T-helper 1 cell treated with Interleukin-12 subunit alpha and Interleukin-12 subunit beta and Interleukin-4 antibody, amounts not matched to agents 30 μg/mL and 1 μg/mL, for 36 hours (primary cell): ENCODE results near the gene SNIP1.
A peak's percentile ranks its signal among the peaks of the same experiment; 100 is the strongest.
"Not testable (repeated sequence)": the region's sequence is repeated elsewhere in the genome, so short reads cannot be mapped to it uniquely, and the experiment has no call there.

Source experiments
- H3K27ac Mint-ChIP-seq: one replicate; pipeline ENCODE4 v1.8.0; 2021; ENCODE audit warnings: mild to moderate bottlenecking, mixed read lengths
- H3K27me3 Mint-ChIP-seq: one replicate; pipeline ENCODE4 v1.8.0; 2021; ENCODE audit warnings: low read depth, mixed read lengths
- H3K36me3 Mint-ChIP-seq: one replicate; pipeline ENCODE4 v1.8.0; 2021; ENCODE audit warnings: low read depth, mixed read lengths
- H3K4me1 Mint-ChIP-seq: one replicate; pipeline ENCODE4 v1.8.0; 2021; ENCODE audit warnings: low read depth, mixed read lengths
- H3K4me3 Mint-ChIP-seq: one replicate; pipeline ENCODE4 v1.8.0; 2021; ENCODE audit warnings: mild to moderate bottlenecking, moderate library complexity, mixed read lengths
- H3K9me3 Mint-ChIP-seq: one replicate; pipeline ENCODE4 v1.8.0; 2021; ENCODE audit warnings: mixed read lengths

Gene SNIP1

DNA sequence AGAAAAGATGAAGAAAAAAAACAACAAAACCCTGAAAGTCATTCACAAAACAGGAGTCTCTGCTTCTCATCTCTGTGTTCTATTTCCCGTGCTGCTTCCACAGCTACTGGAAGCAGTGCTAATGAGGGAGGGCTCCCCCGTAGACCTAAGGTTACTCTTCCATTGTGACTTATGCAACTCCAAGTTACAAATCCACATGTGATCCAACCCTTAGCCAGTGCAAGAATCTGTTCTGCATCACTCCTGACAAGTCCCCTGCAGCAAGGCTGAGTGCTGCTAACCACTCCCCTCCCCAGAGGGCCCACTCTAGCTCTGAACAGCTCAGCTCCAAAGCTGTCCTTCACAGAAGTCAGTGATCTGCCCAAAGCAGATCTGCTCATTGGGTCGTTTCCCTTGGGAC is 12.9 kb upstream of the SNIP1 start:
- Mint-ChIP-seq H3K27me3 (no peaks in the 10 kb centered on the region), H3K4me1 (peaks cover 23% of the 10 kb centered on the region), H3K36me3 (peaks cover 55% of the 10 kb centered on the region), H3K9me3 (no peaks in the 10 kb centered on the region), H3K4me3 (no peak overlapping the region), H3K27ac (no peak overlapping the region)

DNA sequence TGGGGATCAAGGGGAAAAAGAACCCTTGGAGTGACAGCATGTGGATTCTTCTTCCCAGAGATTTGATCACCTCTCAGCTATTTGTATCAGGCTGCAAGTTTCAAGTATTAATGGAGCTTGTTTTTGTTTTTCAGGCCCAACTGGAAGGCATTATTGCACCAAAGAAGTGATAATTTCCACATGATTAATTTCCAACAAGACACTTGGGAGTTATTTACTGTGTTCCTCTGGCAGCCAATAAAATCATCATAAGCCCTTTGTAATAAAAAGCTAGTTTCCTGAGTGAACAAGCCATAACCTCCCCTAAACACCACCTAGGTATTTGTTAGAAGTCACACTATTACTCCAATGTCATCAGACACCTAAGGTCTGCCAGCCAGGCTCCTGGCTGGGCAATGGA is 10.8 kb upstream of the SNIP1 start:
- Mint-ChIP-seq H3K9me3 (no peaks in the 10 kb centered on the region), H3K27me3 (no peaks in the 10 kb centered on the region), H3K4me3 (no peak overlapping the region), H3K36me3 (peaks cover 40% of the 10 kb centered on the region), H3K4me1 (peaks cover 10% of the 10 kb centered on the region), H3K27ac (no peak overlapping the region)

DNA sequence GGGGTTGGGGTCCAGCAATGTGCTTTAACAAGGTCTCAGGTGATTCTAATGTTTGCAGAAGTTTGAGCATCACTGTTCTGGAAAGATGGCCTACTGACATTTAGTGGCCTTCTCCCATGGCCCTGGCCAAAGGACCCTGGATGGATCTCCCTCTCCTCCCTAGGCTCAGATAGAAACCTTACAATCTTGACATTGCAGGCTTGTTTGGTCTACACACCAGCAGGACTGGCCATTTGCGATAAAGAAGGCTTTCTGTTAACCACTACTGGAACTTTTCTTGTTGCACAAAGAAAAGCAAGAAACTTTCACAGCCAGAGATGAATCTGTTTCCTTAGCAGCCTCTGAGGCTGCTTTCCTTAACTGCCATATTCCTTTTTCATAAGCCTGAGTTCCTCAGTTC is 8.9 kb upstream of the SNIP1 start:
- Mint-ChIP-seq H3K36me3 (peaks cover 24% of the 10 kb centered on the region), H3K27ac (peak overlapping the region; percentile 18), H3K4me1 (peaks cover 4% of the 10 kb centered on the region), H3K4me3 (no peak overlapping the region), H3K9me3 (no peaks in the 10 kb centered on the region), H3K27me3 (no peaks in the 10 kb centered on the region)

DNA sequence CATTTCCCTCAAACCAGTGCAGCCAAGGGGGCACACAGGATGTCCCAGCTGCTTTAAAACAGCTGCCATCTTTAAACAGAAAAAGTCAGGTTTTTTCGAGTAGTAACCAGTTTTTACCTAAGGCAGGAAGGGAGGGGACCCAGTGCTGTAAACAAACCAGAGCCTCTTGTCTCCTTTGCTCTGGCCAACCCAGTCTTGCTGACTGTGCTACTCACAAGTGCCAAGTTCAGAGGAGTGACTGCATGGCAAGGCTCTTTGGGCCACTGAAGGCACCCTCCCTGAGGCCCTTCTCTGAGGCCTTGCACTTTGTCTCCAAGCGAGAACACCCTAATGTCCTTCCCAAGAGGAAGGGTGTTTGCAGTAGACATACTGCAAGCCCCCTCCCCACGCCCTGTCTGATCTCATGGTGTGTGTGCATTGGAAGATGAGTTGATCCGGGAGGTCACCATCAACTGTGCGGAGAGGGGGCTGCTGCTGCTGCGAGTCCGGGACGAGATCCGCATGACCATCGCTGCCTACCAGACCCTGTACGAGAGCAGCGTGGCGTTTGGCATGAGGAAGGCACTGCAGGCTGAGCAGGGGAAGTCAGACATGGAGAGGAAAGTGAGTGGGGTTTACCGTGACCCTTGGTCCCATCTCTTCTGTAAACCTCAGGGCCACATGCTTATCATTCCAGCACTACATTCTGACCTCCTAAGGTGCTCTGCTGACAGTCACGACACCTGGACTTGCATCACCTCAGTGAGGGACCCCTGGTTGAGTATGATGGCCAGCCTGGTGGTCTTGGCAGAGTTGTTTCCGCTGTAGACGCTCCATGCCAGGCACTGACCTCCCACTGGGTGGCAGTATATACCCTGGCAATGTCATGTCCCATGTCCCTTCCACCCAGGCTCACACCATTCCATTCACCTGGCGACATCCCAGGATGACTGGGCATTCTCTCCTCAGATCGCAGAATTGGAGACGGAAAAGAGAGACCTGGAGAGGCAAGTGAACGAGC is 7.3 kb upstream of the SNIP1 start:
- Mint-ChIP-seq H3K27ac (no peak overlapping the region), H3K36me3 (peaks cover 12% of the 10 kb centered on the region), H3K4me3 (no peak overlapping the region)

DNA sequence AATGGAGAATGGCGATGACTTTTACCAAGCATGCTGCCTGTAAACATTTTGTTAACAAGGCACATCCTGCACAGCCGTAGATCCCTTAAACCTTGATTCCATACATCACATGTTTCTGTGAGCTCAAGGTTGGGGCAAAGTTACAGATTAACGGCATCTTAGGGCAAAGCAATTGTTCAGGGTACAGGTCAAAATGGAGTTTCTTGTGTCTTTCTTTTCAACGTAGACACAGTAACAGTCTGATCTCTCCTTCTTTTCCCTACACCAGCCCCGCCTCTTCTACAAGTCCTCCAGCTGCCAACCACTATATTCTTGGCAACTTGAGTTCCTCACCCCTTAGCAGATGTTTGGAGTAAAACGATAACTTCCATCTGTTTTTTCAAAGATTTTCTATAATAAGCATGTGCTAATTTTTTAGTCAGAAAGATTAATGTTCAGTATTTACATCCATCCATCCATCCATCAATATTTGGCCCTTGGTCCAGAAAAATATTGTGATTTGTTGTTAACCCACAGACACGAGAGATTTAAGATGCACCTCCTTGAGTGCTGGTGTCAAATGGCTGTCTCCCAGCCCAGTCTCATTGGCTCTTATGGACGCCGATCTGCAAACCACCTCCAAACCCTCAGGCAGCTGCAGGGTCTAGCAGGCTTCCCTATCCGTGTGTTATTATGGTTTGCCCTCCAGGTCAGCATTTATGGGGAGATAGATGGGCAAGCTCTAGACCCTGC is 6.5 kb upstream of the SNIP1 start:
- no peak overlapping the region for H3K4me3 Mint-ChIP-seq
- H3K36me3 Mint-ChIP-seq: peaks cover 5% of the 10 kb centered on the region
- no peak overlapping the region for H3K27ac Mint-ChIP-seq
- peaks cover 9% of the 10 kb centered on the region for H3K4me1 Mint-ChIP-seq
- H3K9me3 Mint-ChIP-seq: no peaks in the 10 kb centered on the region
- no peaks in the 10 kb centered on the region for H3K27me3 Mint-ChIP-seq

More for the DNA sequence above, 7.3 kb upstream of the SNIP1 start:
- Mint-ChIP-seq H3K9me3 (no peaks in the 10 kb centered on the region), H3K27me3 (no peaks in the 10 kb centered on the region), H3K4me1 (peaks cover 6% of the 10 kb centered on the region)

DNA sequence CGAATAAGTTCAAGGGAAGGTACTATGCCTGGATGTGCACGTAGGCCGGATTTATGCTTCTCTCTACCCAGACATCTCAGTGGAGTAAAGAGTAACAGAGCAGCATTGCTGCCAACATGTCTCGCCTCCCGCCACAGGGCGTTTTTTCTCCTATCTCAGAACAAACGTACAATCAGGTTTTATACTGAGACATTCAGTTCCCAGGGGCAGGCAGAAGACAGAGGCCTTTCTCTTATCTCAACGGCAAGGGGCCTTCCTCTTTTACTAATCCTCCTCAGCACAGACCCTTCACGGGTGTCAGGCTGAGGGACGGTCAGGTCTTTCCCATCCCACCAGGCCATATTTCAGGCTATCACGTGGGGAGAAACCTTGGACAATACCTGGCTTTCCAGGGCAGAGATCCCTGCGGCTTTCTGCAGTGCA is 5.9 kb upstream of the SNIP1 start:
- H3K9me3 Mint-ChIP-seq, H3K4me1 Mint-ChIP-seq, H3K27me3 Mint-ChIP-seq, H3K36me3 Mint-ChIP-seq, H3K4me3 Mint-ChIP-seq, H3K27ac Mint-ChIP-seq: not testable (repeated sequence)

DNA sequence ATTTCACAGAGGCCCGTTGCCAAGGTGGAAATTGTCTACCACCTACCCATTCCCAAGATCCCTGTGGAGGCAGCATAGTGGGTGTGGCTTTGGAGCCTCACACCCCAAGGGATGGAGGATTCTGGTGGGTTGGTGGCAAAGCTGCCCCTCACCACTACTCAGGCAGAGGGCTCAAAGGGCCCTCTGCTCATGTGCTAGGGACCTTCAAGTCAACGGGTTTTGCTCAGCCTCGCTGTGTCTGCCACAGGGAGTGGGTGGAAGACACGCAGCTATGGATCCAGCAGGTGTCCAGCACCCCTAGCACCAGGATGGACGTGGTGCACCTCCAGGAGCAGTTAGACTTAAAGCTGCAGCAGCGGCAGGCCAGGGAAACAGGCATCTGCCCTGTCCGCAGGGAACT is 5.0 kb upstream of the SNIP1 start:
- H3K27me3 Mint-ChIP-seq: no peaks in the 10 kb centered on the region
- H3K9me3 Mint-ChIP-seq: no peaks in the 10 kb centered on the region
- peaks cover 11% of the 10 kb centered on the region for H3K4me1 Mint-ChIP-seq
- no peak overlapping the region for H3K27ac Mint-ChIP-seq
- peaks cover 4% of the 10 kb centered on the region for H3K36me3 Mint-ChIP-seq
- H3K4me3 Mint-ChIP-seq: no peak overlapping the region

DNA sequence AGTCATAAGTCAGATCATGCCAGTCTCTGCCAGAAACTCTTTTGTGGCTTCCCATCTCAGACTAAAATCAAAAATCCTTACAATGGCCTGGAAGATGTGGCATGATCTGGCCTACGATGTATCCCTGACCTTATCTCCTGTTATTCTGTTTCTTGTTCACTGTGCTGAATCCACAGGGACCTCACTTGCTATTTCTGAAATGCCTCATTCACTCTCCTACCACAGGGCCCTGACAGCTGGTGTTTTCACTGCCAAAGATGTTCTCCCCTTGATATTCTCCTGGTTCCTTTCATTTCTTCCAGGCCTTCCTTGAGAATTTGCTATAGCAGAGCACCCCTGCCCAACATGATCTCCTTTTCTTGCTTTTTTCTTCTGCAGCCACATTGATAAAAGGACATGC is 4.3 kb upstream of the SNIP1 start:
- no peak overlapping the region for H3K4me3 Mint-ChIP-seq
- no peaks in the 10 kb centered on the region for H3K9me3 Mint-ChIP-seq
- peaks cover 12% of the 10 kb centered on the region for H3K4me1 Mint-ChIP-seq
- H3K27ac Mint-ChIP-seq: no peak overlapping the region
- H3K27me3 Mint-ChIP-seq: no peaks in the 10 kb centered on the region
- peaks cover 5% of the 10 kb centered on the region for H3K36me3 Mint-ChIP-seq

DNA sequence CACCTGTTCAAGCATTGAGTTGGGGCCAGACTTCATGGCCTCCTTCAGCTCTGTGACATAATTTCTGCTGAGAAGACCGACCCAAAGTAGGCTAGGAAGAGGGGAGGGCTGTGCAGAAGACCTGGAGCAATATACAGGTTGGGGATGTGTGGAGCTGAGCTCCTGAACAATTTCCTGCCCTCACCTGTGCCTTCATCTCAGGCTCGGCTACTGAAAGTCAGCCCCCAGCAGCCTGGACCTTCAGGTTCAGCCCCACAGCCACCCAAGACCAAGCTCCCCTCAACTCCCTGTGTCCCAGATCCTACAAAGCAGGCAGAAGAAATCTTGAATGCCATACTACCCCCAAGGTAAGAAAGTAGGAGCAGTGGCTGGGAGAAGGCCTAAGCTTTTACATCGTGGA is 3.3 kb upstream of the SNIP1 start:
- Mint-ChIP-seq H3K4me1 (peaks cover 20% of the 10 kb centered on the region), H3K27ac (no peak overlapping the region), H3K4me3 (no peak overlapping the region), H3K36me3 (peaks cover 11% of the 10 kb centered on the region), H3K9me3 (no peaks in the 10 kb centered on the region), H3K27me3 (no peaks in the 10 kb centered on the region)

DNA sequence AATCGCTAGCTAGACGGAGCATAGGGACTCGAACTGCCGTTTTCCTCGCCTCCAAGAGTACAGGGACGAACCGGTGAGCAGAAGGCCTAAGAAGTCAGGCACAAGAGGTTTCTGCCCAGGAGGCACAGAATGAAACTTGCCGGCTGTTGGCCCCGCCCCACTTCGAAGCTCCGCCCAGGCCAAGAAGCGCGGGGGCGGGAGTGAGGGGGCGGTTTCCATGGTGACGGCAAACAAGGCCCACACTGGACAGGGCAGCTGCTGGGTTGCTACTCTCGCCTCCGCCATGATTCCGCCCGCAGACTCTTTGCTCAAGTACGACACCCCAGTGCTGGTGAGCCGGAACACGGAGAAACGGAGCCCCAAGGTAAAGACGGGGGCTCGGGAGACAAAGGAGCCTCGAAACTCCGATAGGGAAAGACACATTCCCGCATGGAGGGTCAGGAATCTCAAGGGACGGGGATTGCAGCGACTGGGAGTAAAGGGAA is 2.7 kb upstream of the SNIP1 start, which contains the start of gene DNALI1:
TSS of gene DNALI1 (plus strand) at position 229 of the 485 bp plus-strand sequence. CDS start at position 284, 55 bp downstream.
- no peak within 1 kb of the TSS for H3K27ac Mint-ChIP-seq

DNA sequence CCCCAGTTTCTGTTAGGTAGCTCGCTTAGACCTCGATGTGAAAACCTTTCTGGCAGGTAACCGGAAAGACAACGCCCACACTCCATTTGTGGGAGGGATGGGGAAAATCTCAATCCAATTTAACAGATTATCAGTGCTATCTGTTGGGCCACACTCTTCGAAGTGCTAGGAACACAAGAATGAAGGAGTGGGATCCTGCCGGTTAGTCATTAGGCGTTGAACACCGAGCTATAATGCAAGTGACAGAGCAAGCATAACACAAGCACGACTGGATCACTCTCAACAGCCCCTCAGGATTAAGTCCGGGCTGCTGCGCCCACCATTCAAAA is 531 bp downstream of the SNIP1 start:
- Mint-ChIP-seq H3K27me3 (no peaks in the 10 kb centered on the region), H3K27ac (peak overlapping the region; percentile 99), H3K4me1 (peaks cover 40% of the 10 kb centered on the region), H3K36me3 (peaks cover 32% of the 10 kb centered on the region), H3K4me3 (peak overlapping the region; percentile 99), H3K9me3 (no peaks in the 10 kb centered on the region)

More for the DNA sequence above, 2.7 kb upstream of the SNIP1 start, which contains the start of gene DNALI1:
- H3K4me3 Mint-ChIP-seq: no peak within 1 kb of the TSS
- no peaks in the 10 kb centered on the region for H3K9me3 Mint-ChIP-seq
- peaks cover 14% of the 10 kb centered on the region for H3K36me3 Mint-ChIP-seq
- H3K4me1 Mint-ChIP-seq: peaks cover 26% of the 10 kb centered on the region
- H3K27me3 Mint-ChIP-seq: no peaks in the 10 kb centered on the region

DNA sequence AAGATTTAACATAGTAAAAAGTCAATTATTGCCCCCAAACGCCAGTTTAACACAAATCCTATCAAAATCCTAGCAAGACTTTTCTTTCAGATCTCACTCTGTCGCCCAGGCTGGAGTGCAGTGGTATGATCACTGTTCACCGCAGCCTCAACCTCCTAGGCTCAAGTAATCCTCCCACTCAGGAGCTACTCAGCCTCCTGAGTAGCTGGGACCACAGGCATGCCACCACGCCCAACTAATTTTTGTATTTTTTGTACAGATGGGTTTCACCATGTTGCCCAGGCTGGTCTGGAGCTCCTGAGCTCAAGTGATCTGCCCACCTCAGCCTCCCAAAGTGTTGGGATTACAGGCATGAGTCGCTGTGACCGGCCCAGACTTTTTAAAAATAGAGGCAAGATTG is 4.8 kb downstream of the SNIP1 start:
- Mint-ChIP-seq H3K4me1 (peaks cover 38% of the 10 kb centered on the region), H3K36me3 (peaks cover 48% of the 10 kb centered on the region), H3K27me3 (no peaks in the 10 kb centered on the region), H3K4me3 (no peak overlapping the region), H3K27ac (peak overlapping the region; percentile 68), H3K9me3 (no peaks in the 10 kb centered on the region)

DNA sequence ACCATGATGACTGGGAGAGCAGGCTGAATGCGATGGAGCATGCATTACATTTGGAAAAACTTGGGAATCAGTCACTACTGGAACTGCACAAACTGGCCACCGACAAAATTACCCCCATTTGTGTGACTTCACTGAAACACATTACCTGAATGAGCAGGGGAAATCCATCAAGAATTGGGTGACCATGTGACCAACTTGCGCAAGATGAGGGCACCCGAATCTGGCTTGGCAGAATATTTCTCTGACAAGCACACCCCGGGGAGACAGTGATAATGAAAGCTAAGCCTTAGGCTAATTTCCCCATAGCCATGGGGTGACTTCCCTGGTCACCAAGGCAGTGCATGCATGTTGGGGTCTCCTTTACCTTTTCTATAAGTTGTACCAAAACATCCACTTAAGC is 9.1 kb downstream of the SNIP1 start:
- Mint-ChIP-seq H3K36me3 (peaks cover 39% of the 10 kb centered on the region), H3K9me3 (no peaks in the 10 kb centered on the region), H3K4me3 (no peak overlapping the region), H3K27ac (no peak overlapping the region), H3K4me1 (peaks cover 15% of the 10 kb centered on the region), H3K27me3 (no peaks in the 10 kb centered on the region)

DNA sequence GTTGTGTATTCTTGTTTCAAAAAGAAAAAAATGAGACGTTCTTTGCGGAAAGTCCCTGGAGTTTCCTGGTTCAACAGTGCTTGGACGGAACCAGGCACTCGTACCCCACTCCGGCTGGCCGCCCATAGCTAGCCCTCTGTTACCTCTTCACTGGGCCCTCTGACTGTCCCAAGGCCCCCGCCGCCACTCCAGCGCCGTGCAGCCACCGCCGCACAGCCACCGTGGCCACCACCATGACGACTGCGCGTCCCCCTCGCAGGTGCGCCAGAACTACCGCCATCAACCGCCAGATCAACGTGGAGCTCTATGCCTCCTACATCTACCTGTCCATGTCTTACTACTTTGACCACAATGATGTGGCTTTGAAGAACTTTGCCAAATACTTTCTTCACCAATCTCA is 9.6 kb downstream of the SNIP1 start:
- Mint-ChIP-seq H3K4me1 (peaks cover 10% of the 10 kb centered on the region), H3K4me3 (no peak overlapping the region), H3K27ac (no peak overlapping the region), H3K9me3 (no peaks in the 10 kb centered on the region), H3K36me3 (peaks cover 37% of the 10 kb centered on the region), H3K27me3 (no peaks in the 10 kb centered on the region)
